Measurements from ENCODE around the gene SLC6A12.

SLC6A12 gene

GRCh38 chr12:212715-213526 is 1.0 kb downstream of the SLC6A12 start:
- peak; percentile 15 for DNase-seq

GRCh38 chr12:212415-212714 is 1.6 kb downstream of the SLC6A12 start:
- no peak for DNase-seq

GRCh38 chr12:211639-212414 is 2.1 kb downstream of the SLC6A12 start:
- DNase-seq: no peak

GRCh38 chr12:211142-211465 is 2.9 kb downstream of the SLC6A12 start:
- no peak for DNase-seq

GRCh38 chr12:210277-211141 is 3.4 kb downstream of the SLC6A12 start:
- DNase-seq: no peak

- DNase-seq: no peak
These were observed 4.1 kb downstream of the SLC6A12 start for GRCh38 chr12:209851-210250.

GRCh38 chr12:209246-209645 is 4.7 kb downstream of the SLC6A12 start:
- DNase-seq: no peak

GRCh38 chr12:208813-209212 is 5.1 kb downstream of the SLC6A12 start:
- no peak for DNase-seq

GRCh38 chr12:207804-208203 is 6.2 kb downstream of the SLC6A12 start:
- no peak for DNase-seq

GRCh38 chr12:206746-207440 is 7.1 kb downstream of the SLC6A12 start:
- no peak for DNase-seq

- no peak for DNase-seq
These were observed 8.9 kb downstream of the SLC6A12 start for GRCh38 chr12:205026-205425.

GRCh38 chr12:204261-204678 is 9.7 kb downstream of the SLC6A12 start:
- DNase-seq: no peak

GRCh38 chr12:203462-204260 is 10.3 kb downstream of the SLC6A12 start:
- DNase-seq: no peak

- no peak for DNase-seq
These were observed 10.9 kb downstream of the SLC6A12 start for GRCh38 chr12:203074-203461.

GRCh38 chr12:202081-202731 is 11.8 kb downstream of the SLC6A12 start:
- DNase-seq: no peak

- DNase-seq: no peak
These were observed 12.6 kb downstream of the SLC6A12 start for GRCh38 chr12:201361-201760.

GRCh38 chr12:198705-199104 is 15.3 kb downstream of the SLC6A12 start:
- no peak for DNase-seq

GRCh38 chr12:197911-198695 is 15.9 kb downstream of the SLC6A12 start:
- DNase-seq: no peak

- no peak for DNase-seq
These were observed 16.6 kb downstream of the SLC6A12 start for GRCh38 chr12:197347-197746.

GRCh38 chr12:196436-196835 is 17.5 kb downstream of the SLC6A12 start:
- DNase-seq: no peak

GRCh38 chr12:195951-196350 is 18.0 kb downstream of the SLC6A12 start:
- no peak for DNase-seq

Measured in kidney glomerular epithelial cell (primary cell).